BE2C (cell line): ENCODE measurements around the gene GALNT2.

ENCODE experiments used
- DNase-seq: peaks from one replicate; pipeline ENCODE4 v3.0.0-alpha.2; 2020
- H3K27me3 ChIP-seq: fragments of 250-450 bp; sonication (Bioruptor Pico); 2 replicates; pipeline ENCODE4 v1.5.1; 2020; ENCODE audit warnings: mild to moderate bottlenecking
- H3K36me3 ChIP-seq: fragments of 250-450 bp; sonication (Bioruptor Pico); 2 replicates; pipeline ENCODE4 v1.5.1; 2020; ENCODE audit warnings: mild to moderate bottlenecking
- H3K4me1 ChIP-seq: fragments of 250-450 bp; sonication (Bioruptor Pico); 2 replicates; pipeline ENCODE4 v1.5.1; 2020
- H3K4me3 ChIP-seq: 2 replicates; pipeline ENCODE4 v1.5.1; 2011; ENCODE audit warnings: low read depth, low read length
- H3K9me3 ChIP-seq: fragments of 250-450 bp; sonication (Bioruptor Pico); 2 replicates; pipeline ENCODE4 v1.5.1; 2020
- CTCF ChIP-seq: IDR thresholded peaks from 2 replicates; pipeline ENCODE4 v1.5.1; 2012; ENCODE audit warnings: mild to moderate bottlenecking, low read depth, low read length

Gene GALNT2

GRCh38 chr1:230263568-230264195 lies 196.6 kb downstream of the GALNT2 start:
- DNase-seq, result no peak
- H3K4me3 ChIP-seq, result no peak overlapping the region
- no peak for TF ChIP-seq CTCF
- peaks cover 15% of the 10 kb centered on the region for H3K4me1 ChIP-seq
- no peaks in the 10 kb centered on the region; the same call in 1 of the 2 replicates for H3K9me3 ChIP-seq
- H3K36me3 ChIP-seq, result peaks cover 28% of the 10 kb centered on the region
- no peaks in the 10 kb centered on the region for H3K27me3 ChIP-seq

GRCh38 chr1:230264342-230264741 lies 197.3 kb downstream of the GALNT2 start:
- Histone ChIP-seq H3K27me3 (no peaks in the 10 kb centered on the region), H3K9me3 (no peaks in the 10 kb centered on the region; the same call in 1 of the 2 replicates), H3K4me3 (no peak overlapping the region), H3K4me1 (peaks cover 16% of the 10 kb centered on the region), H3K36me3 (peaks cover 23% of the 10 kb centered on the region)
- TF ChIP-seq CTCF, result no peak
- no peak for DNase-seq

GRCh38 chr1:230265200-230266115 lies 198.4 kb downstream of the GALNT2 start:
- Histone ChIP-seq H3K4me3 (no peak overlapping the region), H3K4me1 (peaks cover 16% of the 10 kb centered on the region), H3K9me3 (no peaks in the 10 kb centered on the region), H3K27me3 (no peaks in the 10 kb centered on the region), H3K36me3 (peaks cover 22% of the 10 kb centered on the region)
- DNase-seq, result peak; percentile 74
- no peak for TF ChIP-seq CTCF

- TF ChIP-seq CTCF, result no peak
- DNase-seq, result no peak
- Histone ChIP-seq H3K9me3 (no peaks in the 10 kb centered on the region), H3K27me3 (no peaks in the 10 kb centered on the region), H3K4me3 (no peak overlapping the region), H3K36me3 (peaks cover 20% of the 10 kb centered on the region), H3K4me1 (peaks cover 25% of the 10 kb centered on the region)
Observed at GRCh38 chr1:230266456-230266855, 199.4 kb downstream of the GALNT2 start.

- no peak for TF ChIP-seq CTCF
- peaks cover 27% of the 10 kb centered on the region for H3K4me1 ChIP-seq
- peaks cover 19% of the 10 kb centered on the region for H3K36me3 ChIP-seq
- peak; percentile 39 for DNase-seq
- no peaks in the 10 kb centered on the region for H3K27me3 ChIP-seq
- H3K4me3 ChIP-seq, result no peak overlapping the region
- no peaks in the 10 kb centered on the region for H3K9me3 ChIP-seq
Observed at GRCh38 chr1:230267338-230268065, 200.5 kb downstream of the GALNT2 start.
